Measurements from ENCODE around the gene FOXD1.
"Not testable (repeated sequence)": the region's sequence is repeated elsewhere in the genome, so short reads cannot be mapped to it uniquely, and the experiment has no call there.

Gene FOXD1

GRCh38 chr5:73460133-73460532 is 11.6 kb upstream of the FOXD1 start:
- no peak for FAIRE-seq

- no peak for FAIRE-seq
These were observed 10.8 kb upstream of the FOXD1 start for GRCh38 chr5:73459366-73459765.

- not testable (repeated sequence) for FAIRE-seq
These were observed 7.9 kb upstream of the FOXD1 start for GRCh38 chr5:73456462-73456861.

DNA sequence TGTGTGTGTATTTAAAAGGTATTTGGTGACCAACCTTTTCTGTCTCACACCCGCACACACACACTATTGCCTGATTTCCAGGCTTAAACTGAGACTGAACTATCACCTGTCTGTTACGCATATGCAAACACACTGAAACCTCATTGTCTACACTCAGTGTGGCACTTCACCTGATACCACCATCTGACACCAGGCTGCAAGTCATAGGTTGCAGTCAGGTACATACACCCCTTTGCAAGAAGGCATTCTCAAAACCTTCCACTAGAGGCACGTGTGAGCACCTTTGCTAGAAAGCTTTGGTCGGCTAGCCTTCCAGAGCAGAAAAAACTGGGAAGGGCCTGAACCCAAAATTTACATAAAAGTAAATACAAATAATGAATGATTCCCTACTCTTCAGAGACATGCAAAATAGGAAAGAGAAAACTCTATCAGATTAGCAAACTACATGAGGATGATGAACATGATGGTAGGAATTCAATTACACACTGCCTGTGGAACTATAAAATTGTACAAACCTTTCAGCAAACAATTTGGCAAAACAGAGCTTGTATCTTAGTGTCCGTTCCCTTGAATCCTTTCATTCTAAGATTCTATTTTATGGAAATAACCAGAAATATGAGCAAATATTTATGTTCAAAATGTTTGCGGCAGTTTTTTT is 5.9 kb upstream of the FOXD1 start:
- peak; percentile 58 for FAIRE-seq

- FAIRE-seq: no peak
These were observed 3.6 kb upstream of the FOXD1 start for GRCh38 chr5:73452215-73452614.

GRCh38 chr5:73451224-73452130 is 2.9 kb upstream of the FOXD1 start:
- no peak for FAIRE-seq

DNA sequence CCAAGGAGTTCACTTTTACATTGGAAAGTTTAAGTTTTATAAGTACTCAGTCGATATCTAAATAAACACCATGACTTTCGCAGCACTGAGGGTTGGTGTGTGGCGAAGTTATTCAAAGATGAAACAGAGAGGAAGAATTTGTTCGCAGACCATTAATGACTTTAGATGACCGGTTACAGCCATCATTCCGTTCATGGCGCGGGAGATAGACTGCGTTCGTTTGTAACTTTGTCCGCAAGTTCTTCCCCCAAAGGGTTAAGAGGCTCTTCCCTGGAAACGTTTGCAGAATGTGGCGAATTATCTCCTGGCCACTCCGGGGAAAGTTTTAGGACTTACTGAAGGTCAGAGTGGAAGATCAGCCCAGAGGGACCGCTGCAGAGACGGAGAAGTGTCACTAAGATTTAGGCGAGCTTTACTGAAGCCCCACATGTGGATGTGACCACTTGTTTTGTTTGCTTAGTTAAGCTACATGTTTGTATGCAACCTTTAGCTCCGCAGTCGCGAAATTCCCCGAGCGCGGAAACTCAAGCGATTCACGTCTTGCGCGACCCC is 2.2 kb upstream of the FOXD1 start:
- no peak for FAIRE-seq

- FAIRE-seq: no peak
These were observed 1.6 kb upstream of the FOXD1 start for GRCh38 chr5:73450137-73450536.

GRCh38 chr5:73447530-73448462 is 781 bp downstream of the FOXD1 start:
- FAIRE-seq: no peak

DNA sequence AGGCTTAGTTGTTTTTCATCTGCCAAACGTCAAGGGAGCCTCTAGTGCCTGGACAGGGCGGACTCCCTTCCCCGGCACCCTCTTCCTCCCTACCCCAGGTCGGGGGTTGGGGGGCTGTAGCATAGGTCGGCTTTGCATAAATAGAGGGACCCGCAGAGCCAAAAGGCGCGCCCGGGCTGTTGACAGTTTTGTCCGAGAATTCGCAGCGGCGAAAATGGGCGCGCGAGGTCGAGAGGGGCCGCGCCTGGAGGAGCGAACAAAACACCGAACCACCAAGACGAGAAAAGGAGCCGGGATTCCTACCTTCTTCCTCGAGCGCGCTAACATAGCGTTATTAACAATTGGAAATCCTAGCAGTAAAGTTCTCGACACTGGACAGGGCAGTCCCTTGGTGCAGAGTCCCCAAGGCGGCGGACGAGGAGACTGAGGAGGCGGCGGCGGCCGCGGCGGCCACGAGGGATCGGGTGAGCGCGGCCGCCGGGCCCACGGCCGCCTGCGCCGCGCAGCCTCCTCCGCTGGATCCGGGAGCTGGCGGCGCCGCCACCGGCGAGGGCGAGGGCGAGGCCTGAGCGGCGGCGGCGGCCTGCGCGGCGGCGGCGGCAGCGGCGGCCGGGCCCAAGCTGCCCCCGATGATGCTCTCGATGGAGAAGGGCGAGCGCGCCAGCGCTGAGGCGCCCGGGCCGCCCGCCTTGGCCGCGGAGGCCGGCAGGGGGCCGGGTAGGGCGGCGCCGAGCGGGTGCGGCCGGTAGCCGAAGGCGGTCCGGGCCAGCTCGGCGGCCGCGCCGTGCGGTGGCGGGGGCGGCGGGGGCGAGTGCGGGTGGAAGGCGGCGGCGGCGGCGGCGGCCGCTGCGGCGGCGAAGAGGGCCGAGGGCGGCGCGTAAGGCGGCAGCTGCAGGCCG is 1.7 kb downstream of the FOXD1 start:
- FAIRE-seq: no peak

DNA sequence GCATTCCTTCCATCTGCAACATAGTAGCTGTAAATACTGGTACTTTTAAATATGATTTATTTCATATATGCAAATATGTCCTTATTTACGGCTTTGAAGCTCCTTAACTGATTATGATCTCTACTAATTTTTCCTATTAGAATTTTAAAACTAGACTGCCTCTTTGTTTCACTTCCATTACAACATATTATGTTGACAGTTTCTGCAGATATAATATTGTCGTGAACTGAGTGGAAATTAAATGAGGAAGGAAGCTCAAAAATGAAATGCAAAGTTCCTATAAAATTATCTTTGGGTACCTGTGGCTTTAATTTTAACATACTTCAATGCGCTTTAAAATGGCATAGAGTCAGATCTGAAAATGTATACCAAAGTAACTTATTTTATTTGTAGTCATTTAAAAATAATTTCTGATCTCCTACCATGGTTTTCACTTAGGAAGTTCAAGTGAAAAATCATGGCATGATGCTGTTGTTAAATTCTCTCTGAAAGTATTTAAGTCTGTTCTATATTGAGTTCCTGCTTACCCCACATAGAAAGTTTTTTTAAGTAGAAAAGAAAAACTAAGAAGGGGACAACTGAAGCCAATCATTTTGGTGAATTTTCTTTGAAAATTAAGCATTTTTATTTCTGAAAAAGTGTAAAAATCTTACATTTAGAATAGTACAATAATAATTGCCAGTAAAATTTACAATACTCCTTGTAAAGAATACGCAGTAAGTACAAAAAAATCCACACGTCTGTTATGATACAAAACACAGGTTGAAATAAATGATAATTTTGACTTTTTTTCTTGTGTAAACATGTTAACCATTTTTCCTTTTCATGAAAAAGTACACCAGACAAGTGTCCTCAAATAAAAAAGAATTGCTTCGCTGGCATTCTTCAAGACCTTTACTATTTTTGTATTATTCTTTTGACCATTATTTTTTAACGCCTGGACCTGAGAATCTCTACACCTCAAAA is 2.6 kb downstream of the FOXD1 start:
- FAIRE-seq: no peak

DNA sequence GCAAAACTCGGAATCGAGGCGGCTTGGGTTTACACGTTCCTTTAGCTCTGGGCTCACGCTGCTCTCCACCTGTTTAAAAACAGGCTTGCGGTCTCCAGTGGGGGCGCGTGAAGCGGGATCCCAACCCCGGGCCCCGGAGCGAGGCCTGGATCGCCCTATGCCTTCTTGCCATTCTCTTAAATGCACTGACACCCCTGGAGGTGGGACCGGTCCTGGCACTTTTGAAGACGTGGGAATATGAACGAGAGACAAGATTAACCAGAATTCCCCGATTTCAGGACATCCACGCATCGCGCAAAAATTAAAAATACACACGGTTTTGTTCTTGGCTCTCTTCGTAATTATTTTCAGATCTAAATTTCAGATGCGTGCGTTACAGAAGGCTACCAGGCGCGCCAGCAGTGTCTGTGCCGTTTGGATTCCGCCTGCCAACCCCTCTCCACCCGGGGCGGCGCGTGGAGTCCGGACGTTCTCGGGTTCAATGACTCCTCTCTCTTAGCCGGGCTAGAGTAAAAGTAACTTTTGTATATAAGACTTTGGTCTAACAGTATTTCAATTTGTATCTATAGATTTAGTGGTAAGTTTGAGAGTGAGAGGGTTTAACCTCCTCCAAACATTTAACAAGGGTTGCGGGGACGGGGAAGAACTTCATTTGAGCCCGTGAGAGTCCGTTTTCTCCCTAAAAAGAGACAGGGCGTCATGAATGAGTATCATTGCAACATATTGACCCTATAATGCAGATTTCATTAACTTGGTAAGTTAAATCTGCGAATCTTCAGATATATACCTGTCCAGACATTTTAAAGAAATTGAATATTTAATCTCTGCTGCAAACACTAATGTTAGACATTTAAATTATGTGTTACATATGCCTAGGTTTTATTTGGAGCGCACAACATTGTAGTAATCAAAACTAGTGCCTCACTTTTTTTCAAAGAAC is 3.8 kb downstream of the FOXD1 start:
- FAIRE-seq: no peak

DNA sequence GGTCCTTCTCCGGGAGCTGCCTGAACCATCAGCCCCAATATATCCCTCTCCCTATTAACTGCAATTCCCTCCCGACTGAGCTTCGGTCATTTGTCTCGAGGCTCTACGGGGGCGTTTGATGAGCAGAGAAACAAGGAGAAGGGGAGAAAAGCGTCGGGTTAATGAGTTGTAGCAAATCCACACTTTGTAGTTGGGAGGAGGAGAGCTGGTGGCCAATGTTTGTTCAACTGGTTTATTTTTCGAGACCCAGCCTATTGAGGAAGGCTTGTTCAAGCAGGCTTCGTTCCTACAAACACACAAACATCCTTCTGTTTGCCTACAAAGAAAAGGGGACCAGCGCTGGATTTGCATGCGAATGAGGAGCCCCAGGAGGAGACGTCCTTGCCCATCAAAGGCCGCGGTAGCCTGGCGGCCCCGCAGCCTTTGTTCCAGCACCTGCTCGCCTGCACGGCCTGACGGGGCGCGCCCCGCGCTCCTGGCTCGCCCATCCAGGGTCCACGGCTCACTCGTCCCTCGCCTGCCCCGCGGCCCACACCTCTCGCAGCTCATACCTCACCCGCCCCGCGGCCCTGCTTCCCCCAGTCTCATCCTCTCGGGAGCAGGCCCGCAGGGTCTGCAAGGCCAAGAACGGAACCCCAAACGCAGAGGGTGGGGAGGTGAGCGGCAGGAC is 4.6 kb downstream of the FOXD1 start:
- FAIRE-seq: no peak

DNA sequence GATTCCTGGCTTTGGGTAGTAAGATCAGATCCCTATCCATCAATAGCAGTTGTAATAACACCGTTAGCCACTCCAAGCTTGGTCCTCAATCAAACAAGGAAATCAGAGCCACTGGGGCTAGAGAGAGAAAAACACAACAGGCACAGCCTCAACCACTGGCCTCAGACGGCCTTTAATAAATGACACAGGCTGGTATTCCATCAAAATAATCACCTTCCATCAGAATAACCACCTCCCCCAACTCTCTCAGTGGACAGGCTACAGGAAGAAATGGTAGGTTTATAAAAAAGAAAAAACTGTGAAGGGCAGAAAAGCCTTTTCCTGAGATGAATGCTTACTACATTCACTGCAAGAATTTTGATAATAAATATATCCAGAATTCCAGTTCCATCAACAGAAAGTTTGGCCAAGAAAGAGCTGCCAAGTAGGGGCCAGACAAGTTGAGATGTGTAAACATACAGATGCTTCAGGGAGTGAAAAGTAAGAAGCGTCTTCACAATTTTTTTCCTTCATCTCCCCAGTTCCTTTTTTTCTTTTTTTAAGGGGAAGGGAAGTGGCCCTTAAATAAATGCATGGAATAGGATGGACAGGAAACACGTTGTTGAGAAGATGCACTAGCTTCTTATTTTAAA is 5.5 kb downstream of the FOXD1 start:
- no peak for FAIRE-seq

DNA sequence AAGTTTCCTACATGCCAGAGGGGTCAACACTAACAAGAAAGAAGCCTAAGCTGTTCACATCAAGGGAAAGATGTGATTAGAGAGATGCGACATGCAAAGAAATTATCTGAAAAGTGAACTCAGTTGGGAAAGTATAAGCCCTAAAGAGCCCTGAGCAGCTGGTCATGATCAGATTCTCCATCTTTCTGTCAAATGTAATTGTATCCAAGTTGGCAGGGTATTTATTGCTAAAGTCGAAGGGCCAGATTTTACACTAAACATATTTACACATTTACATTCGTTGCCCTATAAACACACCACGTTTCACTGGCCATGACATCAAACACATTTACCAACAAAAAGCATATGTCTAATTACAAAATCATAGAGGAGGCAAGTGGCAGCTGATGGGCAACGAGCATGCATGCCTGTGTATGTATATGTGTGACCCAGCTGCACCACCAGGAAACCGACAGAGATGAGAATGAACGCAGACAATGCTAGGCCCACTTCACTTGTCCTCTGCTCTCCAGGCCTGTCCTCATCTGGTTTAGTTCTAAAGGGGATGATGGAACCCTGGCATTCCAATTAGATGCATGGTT is 6.3 kb downstream of the FOXD1 start:
- no peak for FAIRE-seq

GRCh38 chr5:73441378-73441777 is 7.2 kb downstream of the FOXD1 start:
- no peak for FAIRE-seq

DNA sequence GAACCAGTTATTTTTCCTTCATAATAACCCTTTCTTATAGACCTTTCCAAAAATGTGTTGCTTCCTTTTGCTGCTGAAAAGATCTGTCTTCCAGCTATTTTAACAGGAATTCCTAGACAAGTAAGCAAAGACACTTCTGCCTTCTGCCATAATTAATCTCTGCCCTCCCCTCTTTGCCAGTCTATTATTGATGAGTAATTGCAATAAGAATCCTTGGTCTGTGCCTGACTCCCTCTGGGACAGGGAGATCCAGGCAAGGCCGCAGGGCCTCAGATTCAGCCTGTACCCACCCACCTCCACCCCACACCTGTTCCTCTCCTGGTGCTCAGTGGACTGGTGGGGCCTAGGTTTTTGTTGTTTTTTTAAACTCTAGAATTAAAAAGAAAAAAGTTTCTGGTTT is 8.3 kb downstream of the FOXD1 start:
- no peak for FAIRE-seq
